IgD-negative memory B cell (primary cell): ENCODE data around the gene GDF7. TPM values are rescaled to one million over a fixed set of nuclear protein-coding genes. Genes with fewer than 3 reads are reported as not detected.
A peak's percentile ranks its signal among the peaks of the same experiment; 100 is the strongest.

Experiments
- H3K27ac Mint-ChIP-seq, 3 donors: one replicate each; pipeline ENCODE4 v1.8.0; 2020 to 2022; ENCODE audit warnings: mild to moderate bottlenecking in 3 of 3, mixed read lengths in 3 of 3, moderate library complexity in 1 of 3
- H3K27me3 Mint-ChIP-seq: one replicate; pipeline ENCODE4 v1.8.0; 2021; ENCODE audit warnings: mixed read lengths
- H3K36me3 Mint-ChIP-seq: one replicate; pipeline ENCODE4 v1.8.0; 2020; ENCODE audit warnings: mild to moderate bottlenecking, mixed read lengths
- H3K4me1 Mint-ChIP-seq, 3 donors: one replicate each; pipeline ENCODE4 v1.8.0; 2020 to 2022; ENCODE audit warnings: mixed read lengths in 3 of 3, mild to moderate bottlenecking in 1 of 3
- H3K4me3 Mint-ChIP-seq, 4 donors: one replicate each; pipeline ENCODE4 v1.8.0; 2020 to 2022; ENCODE audit warnings: mild to moderate bottlenecking in 4 of 4, mixed read lengths in 4 of 4, moderate library complexity in 3 of 4
- H3K9me3 Mint-ChIP-seq, 3 donors: one replicate each; pipeline ENCODE4 v1.8.0; 2020 to 2021; ENCODE audit warnings: mixed read lengths in 3 of 3, mild to moderate bottlenecking in 1 of 3
- polyA plus RNA-seq: library from polyadenylated mRNA; unstranded; fragments of 300-500 nt; fragmentation: Illumina TruSeq; gene quantifications from one replicate; pipeline ENCODE4 v1.2.3, GENCODE V29; 2021

Gene GDF7
- polyA plus RNA-seq, 1 donor from 2014 or later = 0.74 TPM

DNA sequence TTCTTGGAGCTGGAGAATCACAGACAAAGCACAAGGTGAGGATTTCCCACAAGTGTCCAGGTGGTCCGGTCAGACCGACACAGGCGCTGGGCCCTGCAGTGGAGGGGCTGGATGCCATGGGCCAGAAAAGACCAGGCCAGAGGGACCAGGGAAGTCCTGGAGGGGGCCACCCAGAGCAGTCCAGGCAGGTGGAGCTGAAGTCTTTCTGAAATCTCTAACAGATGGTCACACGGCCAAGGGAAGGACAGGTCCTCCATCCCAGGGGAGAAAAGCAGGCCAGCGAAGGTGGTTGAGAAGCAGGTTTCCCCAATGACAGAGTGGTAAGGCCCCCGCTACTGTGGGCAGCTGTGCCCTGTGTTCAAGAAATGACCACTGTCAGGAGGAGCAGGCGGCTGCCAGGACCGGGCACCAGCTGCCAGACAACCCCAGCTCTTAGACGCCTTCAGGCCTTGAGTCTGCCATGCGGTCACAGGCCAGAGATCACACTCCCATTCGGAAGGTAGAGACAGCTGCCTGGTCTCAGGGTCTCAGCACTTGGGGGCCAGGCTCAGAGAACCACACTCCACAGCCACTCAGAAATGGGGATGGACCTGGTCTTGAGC is 42.0 kb upstream of the GDF7 start:
- Mint-ChIP-seq H3K4me1 (no peaks in the 10 kb centered on the region), H3K36me3 (peaks cover 9% of the 10 kb centered on the region), H3K4me3 (no peak overlapping the region), H3K9me3 (no peaks in the 10 kb centered on the region), H3K27me3 (no peaks in the 10 kb centered on the region), H3K27ac (no peak overlapping the region)

DNA sequence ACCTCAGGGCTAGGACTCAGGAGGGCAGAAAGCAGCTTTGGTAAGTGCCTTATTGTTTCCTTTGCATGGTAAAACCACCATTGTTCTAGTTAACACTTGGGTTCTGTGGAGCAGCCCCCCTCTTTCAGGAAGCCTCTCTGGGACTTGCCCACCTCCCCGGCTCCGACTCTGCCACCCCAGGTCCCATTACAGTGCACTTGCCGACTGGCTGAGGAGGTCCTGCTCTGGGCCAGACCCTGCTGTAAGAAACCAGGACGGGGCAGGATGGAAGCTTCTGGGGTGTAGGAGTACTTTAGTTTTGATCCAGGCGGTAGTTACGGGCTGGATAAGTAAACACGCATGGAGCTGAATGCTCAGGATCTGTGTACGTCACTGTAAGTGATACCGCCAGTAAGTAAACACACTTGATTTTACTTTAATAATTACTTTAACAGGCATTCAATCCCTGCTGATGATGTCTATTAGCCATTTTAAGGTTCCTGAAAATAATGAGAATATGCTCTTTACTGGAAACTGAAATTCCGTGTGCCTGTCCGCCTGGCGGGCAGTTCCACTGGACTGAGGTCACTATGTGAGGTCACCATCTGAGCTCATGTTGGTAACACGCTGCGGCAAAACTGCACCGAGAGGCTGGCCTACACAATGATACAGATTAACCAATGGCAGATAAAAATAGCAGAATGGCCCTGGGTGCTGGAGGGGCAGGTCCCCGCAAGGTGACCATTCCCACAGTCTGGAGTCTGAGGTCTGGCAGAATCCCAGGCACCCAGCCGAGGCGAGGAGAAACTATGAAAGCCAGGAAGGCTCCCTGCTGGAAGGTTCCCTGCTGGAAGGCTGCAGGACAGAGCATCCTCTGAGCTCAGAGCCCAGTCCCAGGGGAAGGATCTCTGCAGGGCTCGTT is 41.2 kb upstream of the GDF7 start:
- H3K36me3 Mint-ChIP-seq = peaks cover 10% of the 10 kb centered on the region
- H3K9me3 Mint-ChIP-seq = no peaks in the 10 kb centered on the region
- no peak overlapping the region for H3K27ac Mint-ChIP-seq
- H3K4me3 Mint-ChIP-seq = peak overlapping the region in 1 of 4 donors; percentile 17
- H3K4me1 Mint-ChIP-seq = no peaks in the 10 kb centered on the region
- no peaks in the 10 kb centered on the region for H3K27me3 Mint-ChIP-seq

GRCh38 chr2:20626392-20626697 is 40.6 kb upstream of the GDF7 start:
- Mint-ChIP-seq H3K27ac (no peak overlapping the region), H3K4me1 (no peaks in the 10 kb centered on the region), H3K4me3 (no peak overlapping the region), H3K27me3 (no peaks in the 10 kb centered on the region), H3K36me3 (peaks cover 10% of the 10 kb centered on the region), H3K9me3 (no peaks in the 10 kb centered on the region)

DNA sequence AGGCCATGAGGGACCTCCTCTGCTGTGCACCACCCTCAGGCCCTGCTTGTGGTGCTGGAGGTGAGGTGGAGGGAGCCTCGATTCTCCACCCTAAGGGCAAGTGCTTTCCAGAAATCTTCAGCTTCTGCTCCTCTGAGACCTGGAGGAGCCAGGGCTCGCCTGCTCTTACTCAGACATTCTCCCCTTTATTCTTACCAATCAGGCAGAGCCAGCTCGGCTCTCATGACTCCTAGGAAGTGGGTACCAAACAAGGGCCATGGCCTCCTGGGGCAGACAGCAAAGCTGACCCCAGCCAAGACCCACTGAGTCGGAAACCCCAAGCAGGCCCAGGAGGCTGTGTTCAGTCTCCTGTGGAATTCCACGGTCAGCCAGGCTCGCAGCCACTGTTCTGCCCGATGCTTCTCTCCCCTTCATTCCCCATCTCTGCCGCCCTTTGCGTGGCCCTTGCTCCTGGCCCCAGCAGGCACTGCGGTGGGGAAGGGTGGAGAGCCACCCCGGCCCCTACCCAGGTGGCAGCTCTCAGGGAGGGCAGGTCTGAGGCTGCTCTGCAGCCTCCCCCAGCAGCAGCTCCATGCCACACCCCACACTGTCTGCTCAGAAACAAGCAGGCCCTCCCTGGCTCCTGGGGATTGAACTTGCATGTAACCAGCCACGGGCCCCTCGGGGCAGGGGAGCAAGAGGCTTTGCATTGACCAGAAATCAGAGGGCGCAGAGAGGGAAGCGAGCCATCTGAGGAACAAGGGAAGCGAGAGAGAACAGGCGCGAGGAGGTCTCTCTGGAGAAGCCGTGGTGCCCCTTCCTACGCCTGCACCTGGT is 40.0 kb upstream of the GDF7 start:
- Mint-ChIP-seq H3K27ac (no peak overlapping the region), H3K36me3 (peaks cover 11% of the 10 kb centered on the region), H3K27me3 (no peaks in the 10 kb centered on the region), H3K9me3 (no peaks in the 10 kb centered on the region), H3K4me1 (no peaks in the 10 kb centered on the region), H3K4me3 (no peak overlapping the region)

- Mint-ChIP-seq H3K27me3 (no peaks in the 10 kb centered on the region), H3K4me1 (no peaks in the 10 kb centered on the region), H3K9me3 (no peaks in the 10 kb centered on the region), H3K36me3 (peaks cover 12% of the 10 kb centered on the region), H3K4me3 (no peak overlapping the region), H3K27ac (no peak overlapping the region)
Observed at GRCh38 chr2:20627712-20628380, 39.1 kb upstream of the GDF7 start.

DNA sequence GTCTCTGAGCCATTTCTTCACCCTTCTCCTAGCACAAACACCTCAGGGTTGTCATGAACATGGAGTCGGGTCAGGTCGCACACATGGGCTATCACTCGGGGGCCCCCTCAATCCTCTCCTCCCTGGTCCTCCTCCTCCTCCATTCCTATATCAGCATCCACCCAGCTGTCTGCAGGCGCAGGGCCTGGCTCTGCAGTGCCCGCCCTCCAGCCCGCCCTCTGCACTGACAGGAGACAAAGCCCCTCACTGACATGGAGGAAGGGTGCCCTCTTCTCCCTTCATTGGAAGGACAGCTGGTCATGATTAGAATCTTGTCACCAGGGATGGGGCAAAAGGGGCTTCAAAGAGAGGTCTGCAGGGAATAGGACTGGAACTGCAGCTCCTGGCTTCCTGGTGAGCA is 37.8 kb upstream of the GDF7 start:
- Mint-ChIP-seq H3K4me1 (no peaks in the 10 kb centered on the region), H3K9me3 (no peaks in the 10 kb centered on the region), H3K4me3 (no peak overlapping the region), H3K27me3 (no peaks in the 10 kb centered on the region), H3K27ac (peak overlapping the region in 1 of 3 donors; percentile 81), H3K36me3 (peaks cover 10% of the 10 kb centered on the region)

DNA sequence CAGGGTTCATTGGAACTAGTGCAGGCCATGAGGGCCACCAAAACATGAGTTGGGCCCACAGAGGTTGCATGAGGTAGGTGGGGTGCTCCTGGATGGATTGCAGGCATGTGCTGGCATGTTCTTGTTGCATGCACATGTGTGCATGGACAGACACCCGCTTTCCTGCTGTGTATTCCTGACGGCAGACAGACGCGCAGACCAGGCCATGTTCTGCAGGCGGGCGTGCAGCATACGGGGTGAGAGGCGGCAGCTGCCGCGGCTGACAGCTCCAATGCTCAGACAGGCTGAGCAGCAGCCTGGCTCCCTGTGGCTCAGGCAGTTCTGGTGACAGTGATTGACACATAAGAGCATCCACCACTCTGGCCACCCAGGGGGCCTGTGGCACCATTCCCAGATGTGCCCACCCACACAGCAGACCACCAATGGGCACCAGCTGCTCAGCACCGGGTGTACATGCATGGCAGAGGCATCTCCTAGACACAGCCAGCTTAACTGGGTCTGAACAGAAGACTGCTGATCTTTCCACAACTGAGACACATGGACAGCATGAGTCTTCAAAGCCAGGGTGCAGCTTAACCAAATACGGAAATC is 37.3 kb upstream of the GDF7 start:
- Mint-ChIP-seq H3K9me3 (no peaks in the 10 kb centered on the region), H3K4me1 (no peaks in the 10 kb centered on the region), H3K4me3 (no peak overlapping the region), H3K27ac (no peak overlapping the region), H3K27me3 (no peaks in the 10 kb centered on the region), H3K36me3 (peaks cover 10% of the 10 kb centered on the region)

DNA sequence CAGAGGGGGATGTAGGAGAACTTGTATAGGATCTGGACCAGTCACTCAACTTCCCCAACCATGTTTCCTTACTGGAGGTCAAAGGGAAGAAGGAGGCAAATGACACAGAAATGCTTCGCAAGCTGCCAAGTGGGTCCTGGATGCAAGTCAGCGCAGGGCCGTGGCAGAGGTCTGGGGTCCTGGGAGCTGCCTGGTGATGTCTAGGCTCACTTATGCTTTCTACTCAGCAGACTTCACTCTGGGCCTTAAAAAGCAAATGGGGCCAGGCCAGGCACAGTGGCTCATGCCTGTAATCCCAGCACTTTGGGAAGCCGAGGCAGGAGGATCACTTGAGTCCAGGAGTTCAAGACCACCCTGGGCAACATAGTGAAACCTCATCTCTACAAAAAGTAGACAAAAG is 36.0 kb upstream of the GDF7 start:
- Mint-ChIP-seq H3K9me3 (no peaks in the 10 kb centered on the region), H3K4me3 (no peak overlapping the region), H3K4me1 (peaks cover 2 to 4% (median 3%) of the 10 kb centered on the region in 3 donors), H3K27me3 (no peaks in the 10 kb centered on the region), H3K36me3 (peaks cover 12% of the 10 kb centered on the region), H3K27ac (no peak overlapping the region)

DNA sequence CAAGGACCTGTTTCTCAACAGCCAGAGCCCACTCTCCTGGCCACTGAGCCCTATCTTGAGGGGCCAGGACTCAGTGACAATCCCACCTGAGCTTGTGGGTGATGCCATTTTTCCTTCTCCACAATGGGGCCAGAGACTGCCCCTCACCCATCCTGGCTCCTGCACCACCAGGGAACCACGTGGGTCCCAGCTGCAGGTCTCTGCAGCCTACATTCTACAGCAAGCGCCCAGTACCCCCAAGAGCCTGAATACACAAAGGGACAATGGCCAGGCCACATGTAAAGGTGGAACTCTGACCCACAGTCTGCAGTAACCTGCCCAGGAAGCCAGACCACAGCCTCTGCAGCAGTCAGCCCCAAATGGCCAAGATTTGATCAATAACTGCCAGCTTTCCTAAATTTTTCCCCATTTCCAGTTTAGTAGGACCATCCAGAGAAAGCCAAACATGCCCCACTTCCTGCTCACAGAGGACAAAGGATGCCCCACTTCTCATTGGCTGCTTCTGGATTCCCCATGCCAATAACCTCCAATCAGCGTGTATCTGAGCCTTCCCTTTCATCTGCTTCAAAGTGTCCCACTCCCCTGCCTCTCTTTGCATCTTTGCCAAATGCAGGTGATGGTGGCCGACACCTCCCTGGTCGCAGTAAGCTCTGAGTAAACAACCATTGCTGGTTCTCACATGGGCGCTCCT is 35.2 kb upstream of the GDF7 start:
- Mint-ChIP-seq H3K4me1 (peaks cover 3 to 4% (median 3%) of the 10 kb centered on the region in 3 donors), H3K4me3 (peak overlapping the region in 1 of 4 donors; percentile 60), H3K9me3 (no peaks in the 10 kb centered on the region), H3K36me3 (peaks cover 14% of the 10 kb centered on the region), H3K27me3 (no peaks in the 10 kb centered on the region), H3K27ac (no peak overlapping the region)

GRCh38 chr2:20632446-20632990 is 34.4 kb upstream of the GDF7 start:
- peaks cover 3 to 4% (median 3%) of the 10 kb centered on the region in 3 donors for H3K4me1 Mint-ChIP-seq
- H3K36me3 Mint-ChIP-seq = peaks cover 15% of the 10 kb centered on the region

GRCh38 chr2:20633001-20633400 is 33.9 kb upstream of the GDF7 start:
- H3K27ac Mint-ChIP-seq = peak overlapping the region in 1 of 3 donors; percentile 23
- H3K36me3 Mint-ChIP-seq = peaks cover 17% of the 10 kb centered on the region
- H3K4me1 Mint-ChIP-seq = peaks cover 3 to 4% (median 3%) of the 10 kb centered on the region in 3 donors
- no peaks in the 10 kb centered on the region for H3K9me3 Mint-ChIP-seq
- H3K4me3 Mint-ChIP-seq = peak overlapping the region in 1 of 4 donors; percentile 49
- no peaks in the 10 kb centered on the region for H3K27me3 Mint-ChIP-seq

More at GRCh38 chr2:20632446-20632990, 34.4 kb upstream of the GDF7 start:
- Mint-ChIP-seq H3K27me3 (no peaks in the 10 kb centered on the region), H3K4me3 (no peak overlapping the region), H3K27ac (peak overlapping the region in 1 of 3 donors; percentile 23), H3K9me3 (no peaks in the 10 kb centered on the region)

GRCh38 chr2:20633794-20634506 is 33.0 kb upstream of the GDF7 start:
- Mint-ChIP-seq H3K4me3 (no peak overlapping the region), H3K27me3 (no peaks in the 10 kb centered on the region), H3K9me3 (no peaks in the 10 kb centered on the region), H3K36me3 (peaks cover 11% of the 10 kb centered on the region), H3K27ac (peak overlapping the region in 1 of 3 donors; percentile 71), H3K4me1 (peaks cover 3 to 4% (median 3%) of the 10 kb centered on the region in 3 donors)

- no peak overlapping the region for H3K27ac Mint-ChIP-seq
- peaks cover 3 to 4% (median 3%) of the 10 kb centered on the region in 3 donors for H3K4me1 Mint-ChIP-seq
- H3K9me3 Mint-ChIP-seq = no peaks in the 10 kb centered on the region
- H3K36me3 Mint-ChIP-seq = peaks cover 11% of the 10 kb centered on the region
- H3K27me3 Mint-ChIP-seq = no peaks in the 10 kb centered on the region
- no peak overlapping the region for H3K4me3 Mint-ChIP-seq
Observed at GRCh38 chr2:20634507-20635112, 32.3 kb upstream of the GDF7 start.
